GM18520 (cell line): ENCODE measurements around the gene NANS.
"Not testable (repeated sequence)": the region's sequence is repeated elsewhere in the genome, so short reads cannot be mapped to it uniquely, and the experiment has no call there.

Experiments used
- ATAC-seq: cut with Tn5 transposase; IDR thresholded peaks from one replicate; pipeline ENCODE4 v1.9.1; 2021; ENCODE audit not compliant: unreplicated experiment

NANS gene

GRCh38 chr9:98099346-98099745 is 42.8 kb downstream of the NANS start:
- no peak for ATAC-seq

- no peak for ATAC-seq
These were observed 43.4 kb downstream of the NANS start for GRCh38 chr9:98099898-98100297.

GRCh38 chr9:98100456-98100855 is 43.9 kb downstream of the NANS start:
- ATAC-seq = no peak

GRCh38 chr9:98101416-98101815 is 44.9 kb downstream of the NANS start:
- no peak for ATAC-seq

GRCh38 chr9:98101868-98102273 is 45.3 kb downstream of the NANS start:
- ATAC-seq = peak; percentile 97

- no peak for ATAC-seq
These were observed 47.9 kb downstream of the NANS start for GRCh38 chr9:98104445-98104881.

- no peak for ATAC-seq
These were observed 48.5 kb downstream of the NANS start for GRCh38 chr9:98105006-98105405.

- no peak for ATAC-seq
These were observed 51.4 kb downstream of the NANS start for GRCh38 chr9:98107926-98108325.

GRCh38 chr9:98108531-98109031 is 52.0 kb downstream of the NANS start:
- peak; percentile 51 for ATAC-seq

- no peak for ATAC-seq
These were observed 52.5 kb downstream of the NANS start for GRCh38 chr9:98109052-98109451.

GRCh38 chr9:98117097-98117496 is 60.6 kb downstream of the NANS start:
- not testable (repeated sequence) for ATAC-seq

- ATAC-seq = no peak
These were observed 61.6 kb downstream of the NANS start for GRCh38 chr9:98117984-98118639.

- ATAC-seq = peak; percentile 43
These were observed 62.4 kb downstream of the NANS start, which contains the start of gene TRIM14 for GRCh38 chr9:98118640-98119601. TRIM14 (minus strand) TSS chr9:98119222; CDS start chr9:98119188, 34 bp downstream.

GRCh38 chr9:98120476-98120875 is 63.9 kb downstream of the NANS start:
- no peak for ATAC-seq

- no peak for ATAC-seq
These were observed 64.5 kb downstream of the NANS start for GRCh38 chr9:98121058-98121457.

- ATAC-seq = not testable (repeated sequence)
These were observed 67.6 kb downstream of the NANS start for GRCh38 chr9:98124091-98124490.

- no peak for ATAC-seq
These were observed 68.3 kb downstream of the NANS start for GRCh38 chr9:98124637-98125426.

- no peak for ATAC-seq
These were observed 70.7 kb downstream of the NANS start for GRCh38 chr9:98127226-98127625.

GRCh38 chr9:98128316-98128715 is 71.8 kb downstream of the NANS start:
- ATAC-seq = no peak

- ATAC-seq = no peak
These were observed 72.9 kb downstream of the NANS start for GRCh38 chr9:98129451-98129881.

GRCh38 chr9:98130060-98130459 is 73.5 kb downstream of the NANS start:
- not testable (repeated sequence) for ATAC-seq
